PC-3 (cell line): ENCODE results near the gene PPP6R2.

Source experiments
- CTCF ChIP-seq: fragments of 300-600 bp; sonication (generic); conservative IDR thresholded peaks from 2 replicates; pipeline ENCODE4 v1.5.1; 2017; ENCODE audit warnings: antibody characterized with exemption, low read depth, mild to moderate bottlenecking, low read length
- EZH2 ChIP-seq: fragments of 300-600 bp; sonication (generic); IDR thresholded peaks from one replicate; pipeline ENCODE4 v1.6.1; 2017; ENCODE audit warnings: antibody characterized with exemption, mild to moderate bottlenecking, low read length; ENCODE audit not compliant: unreplicated experiment

DNA sequence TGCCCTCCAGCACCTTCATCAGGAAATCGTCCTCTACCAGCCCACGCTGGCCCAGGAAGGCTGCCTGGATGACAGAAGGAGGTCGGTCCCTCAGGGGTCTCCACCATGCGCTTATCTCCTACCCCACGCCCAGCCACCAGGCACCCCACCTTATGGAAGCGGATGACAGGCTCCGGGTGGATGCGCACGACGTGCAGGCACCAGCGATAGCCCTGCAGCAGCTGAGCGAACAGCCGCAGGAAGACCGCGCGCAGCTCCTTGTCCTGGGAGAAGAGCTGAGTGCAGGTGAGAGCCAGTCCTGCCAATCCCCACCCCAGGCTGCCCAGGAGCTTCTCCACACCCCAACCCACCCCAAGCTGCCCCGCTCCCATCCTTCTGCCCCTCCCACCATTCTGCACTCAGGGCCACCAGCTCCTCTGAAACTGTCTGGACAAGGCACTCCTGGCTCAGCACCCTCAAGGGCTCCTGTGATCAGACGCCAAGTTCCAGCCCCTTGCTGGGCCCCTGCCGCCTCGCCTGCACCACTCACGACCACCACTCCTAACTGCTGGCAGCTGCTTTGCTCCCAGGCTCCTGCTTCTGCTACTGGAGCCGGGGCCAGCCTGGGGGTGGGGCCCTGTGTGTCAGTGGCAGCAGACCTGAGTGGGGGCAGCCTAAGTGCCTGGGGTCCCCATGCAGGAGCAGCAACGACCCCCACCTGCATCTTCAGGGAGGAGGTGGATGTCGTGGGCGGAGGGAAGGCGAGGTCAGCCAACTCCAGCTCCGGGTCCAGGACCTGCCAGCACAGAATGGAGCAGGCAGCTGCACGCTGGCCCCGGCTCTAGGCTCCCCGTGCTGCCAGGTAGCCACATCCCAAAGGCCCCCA lies 122.2 kb downstream of the PPP6R2 start:
- TF ChIP-seq EZH2 (no peak), CTCF (no peak)
